HCT116 (cell line): ENCODE measurements around the gene CIZ1.

Experiments
- CBX3 ChIP-seq: IDR thresholded peaks from 2 replicates; pipeline ENCODE4 v1.6.1; 2012; ENCODE audit warnings: low read depth
- POLR2A ChIP-seq: IDR thresholded peaks from 2 replicates; pipeline ENCODE4 v1.7.0; 2011; ENCODE audit warnings: borderline replicate concordance; ENCODE audit not compliant: insufficient read depth, insufficient read length; ENCODE audit errors: extremely low read depth
- TF ChIP-seq, protein P1 (sequence below), 3 experiments: fragments of 200-600 bp in 1 of 3; sonication (generic) in 1 of 3; IDR thresholded peaks in 2 of 3; conservative IDR thresholded peaks in 1 of 3; 2 replicates each; pipeline ENCODE4 v1.5.1; 2012 to 2017; ENCODE audit warnings: low read depth in 2 of 3, low read length in 2 of 3, antibody characterized with exemption in 1 of 3, borderline replicate concordance in 1 of 3, control low read depth in 1 of 3, mild to moderate bottlenecking in 1 of 3, mixed read lengths in 1 of 3, mixed run types in 1 of 3, moderate library complexity in 1 of 3; ENCODE audit not compliant: insufficient read depth in 1 of 3

GRCh38 chr9:128206916-128207910, 15.8 kb upstream of the CIZ1 start:
- TF ChIP-seq, protein P1, sequence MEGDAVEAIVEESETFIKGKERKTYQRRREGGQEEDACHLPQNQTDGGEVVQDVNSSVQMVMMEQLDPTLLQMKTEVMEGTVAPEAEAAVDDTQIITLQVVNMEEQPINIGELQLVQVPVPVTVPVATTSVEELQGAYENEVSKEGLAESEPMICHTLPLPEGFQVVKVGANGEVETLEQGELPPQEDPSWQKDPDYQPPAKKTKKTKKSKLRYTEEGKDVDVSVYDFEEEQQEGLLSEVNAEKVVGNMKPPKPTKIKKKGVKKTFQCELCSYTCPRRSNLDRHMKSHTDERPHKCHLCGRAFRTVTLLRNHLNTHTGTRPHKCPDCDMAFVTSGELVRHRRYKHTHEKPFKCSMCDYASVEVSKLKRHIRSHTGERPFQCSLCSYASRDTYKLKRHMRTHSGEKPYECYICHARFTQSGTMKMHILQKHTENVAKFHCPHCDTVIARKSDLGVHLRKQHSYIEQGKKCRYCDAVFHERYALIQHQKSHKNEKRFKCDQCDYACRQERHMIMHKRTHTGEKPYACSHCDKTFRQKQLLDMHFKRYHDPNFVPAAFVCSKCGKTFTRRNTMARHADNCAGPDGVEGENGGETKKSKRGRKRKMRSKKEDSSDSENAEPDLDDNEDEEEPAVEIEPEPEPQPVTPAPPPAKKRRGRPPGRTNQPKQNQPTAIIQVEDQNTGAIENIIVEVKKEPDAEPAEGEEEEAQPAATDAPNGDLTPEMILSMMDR (IDR thresholded peaks at IDR 0.05 in 2 of 3, conservative IDR thresholded peaks at IDR 0.05 in 1 of 3; ENCODE audit: borderline replicate concordance in 1 of 3, insufficient read depth in 1 of 3, low read depth in 2 of 3, low read length in 2 of 3), result no peak
- TF ChIP-seq POLR2A (no peak), CBX3 (no peak)
